Measurements from ENCODE around the gene SEPTIN8.

DNA sequence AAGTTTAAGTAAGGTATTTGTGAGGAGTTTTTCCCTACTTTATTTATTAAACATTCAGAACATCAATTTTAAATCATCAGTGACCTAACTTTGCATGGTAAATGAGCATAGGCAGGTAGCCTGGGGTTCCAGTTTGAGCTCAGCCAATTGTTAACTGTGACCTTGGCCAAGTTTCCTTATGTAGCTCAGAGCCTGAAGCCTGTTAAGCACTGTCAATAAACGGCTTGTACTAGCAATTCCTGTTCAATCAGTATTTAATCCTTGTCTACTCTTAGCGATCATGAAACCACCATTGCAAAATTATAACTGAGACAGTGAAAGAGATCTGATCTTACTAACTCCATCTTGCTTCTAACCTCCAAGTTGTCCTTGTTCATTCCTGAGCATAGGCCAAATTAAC is 31.4 kb upstream of the SEPTIN8 start:
- TF ChIP-seq HMG20B (CRISPR knock-in tag; conservative IDR thresholded peaks at IDR 0.05) (no peak), EZH2 (conservative IDR thresholded peaks at IDR 0.05; ENCODE audit: low read depth, low read length) (no peak), MYC (CRISPR knock-in tag; IDR thresholded peaks at IDR 0.05; ENCODE audit: borderline replicate concordance) (no peak), YEATS4 (CRISPR knock-in tag; IDR thresholded peaks at IDR 0.05; ENCODE audit: borderline replicate concordance) (no peak), HNRNPK (IDR thresholded peaks at IDR 0.05; ENCODE audit: low read depth, low read length, poor library complexity, severe bottlenecking) (no peak), TAF1 (CRISPR knock-in tag; IDR thresholded peaks at IDR 0.05) (no peak), JDP2 (CRISPR knock-in tag; IDR thresholded peaks at IDR 0.05; ENCODE audit: borderline replicate concordance) (no peak), MAZ (IDR thresholded peaks at IDR 0.05; ENCODE audit: borderline replicate concordance, low read depth, low read length) (no peak), MAZ (CRISPR knock-in tag; IDR thresholded peaks at IDR 0.05; ENCODE audit: low read depth) (no peak), ZNF558 (CRISPR knock-in tag; IDR thresholded peaks at IDR 0.05; ENCODE audit: borderline replicate concordance) (no peak)
- TF ChIP-seq, protein P1, sequence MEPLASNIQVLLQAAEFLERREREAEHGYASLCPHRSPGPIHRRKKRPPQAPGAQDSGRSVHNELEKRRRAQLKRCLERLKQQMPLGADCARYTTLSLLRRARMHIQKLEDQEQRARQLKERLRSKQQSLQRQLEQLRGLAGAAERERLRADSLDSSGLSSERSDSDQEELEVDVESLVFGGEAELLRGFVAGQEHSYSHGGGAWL (CRISPR knock-in tag; IDR thresholded peaks at IDR 0.05), result no peak
- TF ChIP-seq, protein P2, sequence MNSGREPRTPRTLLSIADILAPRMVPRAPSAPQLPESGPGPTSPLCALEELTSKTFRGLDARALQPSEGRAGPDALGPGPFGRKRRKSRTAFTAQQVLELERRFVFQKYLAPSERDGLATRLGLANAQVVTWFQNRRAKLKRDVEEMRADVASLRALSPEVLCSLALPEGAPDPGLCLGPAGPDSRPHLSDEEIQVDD (CRISPR knock-in tag; IDR thresholded peaks at IDR 0.05; ENCODE audit: borderline replicate concordance), result no peak
- TF ChIP-seq, protein P3, sequence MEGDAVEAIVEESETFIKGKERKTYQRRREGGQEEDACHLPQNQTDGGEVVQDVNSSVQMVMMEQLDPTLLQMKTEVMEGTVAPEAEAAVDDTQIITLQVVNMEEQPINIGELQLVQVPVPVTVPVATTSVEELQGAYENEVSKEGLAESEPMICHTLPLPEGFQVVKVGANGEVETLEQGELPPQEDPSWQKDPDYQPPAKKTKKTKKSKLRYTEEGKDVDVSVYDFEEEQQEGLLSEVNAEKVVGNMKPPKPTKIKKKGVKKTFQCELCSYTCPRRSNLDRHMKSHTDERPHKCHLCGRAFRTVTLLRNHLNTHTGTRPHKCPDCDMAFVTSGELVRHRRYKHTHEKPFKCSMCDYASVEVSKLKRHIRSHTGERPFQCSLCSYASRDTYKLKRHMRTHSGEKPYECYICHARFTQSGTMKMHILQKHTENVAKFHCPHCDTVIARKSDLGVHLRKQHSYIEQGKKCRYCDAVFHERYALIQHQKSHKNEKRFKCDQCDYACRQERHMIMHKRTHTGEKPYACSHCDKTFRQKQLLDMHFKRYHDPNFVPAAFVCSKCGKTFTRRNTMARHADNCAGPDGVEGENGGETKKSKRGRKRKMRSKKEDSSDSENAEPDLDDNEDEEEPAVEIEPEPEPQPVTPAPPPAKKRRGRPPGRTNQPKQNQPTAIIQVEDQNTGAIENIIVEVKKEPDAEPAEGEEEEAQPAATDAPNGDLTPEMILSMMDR (CRISPR knock-in tag; IDR thresholded peaks at IDR 0.05), result no peak
- TF ChIP-seq, protein P4, sequence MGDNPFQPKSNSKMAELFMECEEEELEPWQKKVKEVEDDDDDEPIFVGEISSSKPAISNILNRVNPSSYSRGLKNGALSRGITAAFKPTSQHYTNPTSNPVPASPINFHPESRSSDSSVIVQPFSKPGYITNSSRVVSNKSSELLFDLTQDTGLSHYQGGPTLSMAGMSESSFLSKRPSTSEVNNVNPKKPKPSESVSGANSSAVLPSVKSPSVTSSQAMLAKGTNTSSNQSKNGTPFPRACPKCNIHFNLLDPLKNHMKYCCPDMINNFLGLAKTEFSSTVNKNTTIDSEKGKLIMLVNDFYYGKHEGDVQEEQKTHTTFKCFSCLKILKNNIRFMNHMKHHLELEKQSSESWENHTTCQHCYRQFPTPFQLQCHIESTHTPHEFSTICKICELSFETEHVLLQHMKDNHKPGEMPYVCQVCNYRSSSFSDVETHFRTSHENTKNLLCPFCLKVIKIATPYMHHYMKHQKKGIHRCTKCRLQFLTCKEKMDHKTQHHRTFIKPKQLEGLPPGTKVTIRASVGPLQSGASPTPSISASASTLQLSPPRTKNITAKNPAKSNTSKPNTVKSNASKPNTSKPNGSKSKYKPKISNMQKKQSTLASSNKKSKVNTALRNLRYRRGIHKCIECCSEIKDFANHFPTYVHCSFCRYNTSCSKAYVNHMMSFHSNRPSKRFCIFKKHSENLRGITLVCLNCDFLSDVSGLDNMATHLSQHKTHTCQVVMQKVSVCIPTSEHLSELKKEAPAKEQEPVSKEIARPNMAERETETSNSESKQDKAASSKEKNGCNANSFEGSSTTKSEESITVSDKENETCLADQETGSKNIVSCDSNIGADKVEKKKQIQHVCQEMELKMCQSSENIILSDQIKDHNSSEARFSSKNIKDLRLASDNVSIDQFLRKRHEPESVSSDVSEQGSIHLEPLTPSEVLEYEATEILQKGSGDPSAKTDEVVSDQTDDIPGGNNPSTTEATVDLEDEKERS (CRISPR knock-in tag; IDR thresholded peaks at IDR 0.05), result no peak
- TF ChIP-seq, protein P5, sequence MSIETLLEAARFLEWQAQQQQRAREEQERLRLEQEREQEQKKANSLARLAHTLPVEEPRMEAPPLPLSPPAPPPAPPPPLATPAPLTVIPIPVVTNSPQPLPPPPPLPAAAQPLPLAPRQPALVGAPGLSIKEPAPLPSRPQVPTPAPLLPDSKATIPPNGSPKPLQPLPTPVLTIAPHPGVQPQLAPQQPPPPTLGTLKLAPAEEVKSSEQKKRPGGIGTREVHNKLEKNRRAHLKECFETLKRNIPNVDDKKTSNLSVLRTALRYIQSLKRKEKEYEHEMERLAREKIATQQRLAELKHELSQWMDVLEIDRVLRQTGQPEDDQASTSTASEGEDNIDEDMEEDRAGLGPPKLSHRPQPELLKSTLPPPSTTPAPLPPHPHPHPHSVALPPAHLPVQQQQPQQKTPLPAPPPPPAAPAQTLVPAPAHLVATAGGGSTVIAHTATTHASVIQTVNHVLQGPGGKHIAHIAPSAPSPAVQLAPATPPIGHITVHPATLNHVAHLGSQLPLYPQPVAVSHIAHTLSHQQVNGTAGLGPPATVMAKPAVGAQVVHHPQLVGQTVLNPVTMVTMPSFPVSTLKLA (IDR thresholded peaks at IDR 0.05), result no peak

Data from HepG2 (cell line).